ENCODE measurements around the gene CCDC152.

The CCDC152 gene

GRCh38 chr5:42826757-42827515, 70.3 kb downstream of the CCDC152 start:
- DNase-seq (ENCODE audit: insufficient read length, low spot score): no peak
- no peak for TF ChIP-seq CTCF (IDR thresholded peaks at IDR 0.05; ENCODE audit: insufficient read depth, missing control alignments)
- no peak for FAIRE-seq

- no peak for TF ChIP-seq CTCF (IDR thresholded peaks at IDR 0.05; ENCODE audit: insufficient read depth, missing control alignments)
- no peak for FAIRE-seq
- no peak for DNase-seq (ENCODE audit: insufficient read length, low spot score)
Observed at GRCh38 chr5:42828671-42829070, 72.1 kb downstream of the CCDC152 start.

GRCh38 chr5:42830924-42831323, 74.3 kb downstream of the CCDC152 start:
- FAIRE-seq (no peak), DNase-seq (ENCODE audit: insufficient read length, low spot score) (no peak)
- no peak for TF ChIP-seq CTCF (IDR thresholded peaks at IDR 0.05; ENCODE audit: insufficient read depth, missing control alignments)

- FAIRE-seq: no peak
- no peak for TF ChIP-seq CTCF (IDR thresholded peaks at IDR 0.05; ENCODE audit: insufficient read depth, missing control alignments)
- no peak for DNase-seq (ENCODE audit: insufficient read length, low spot score)
Observed at GRCh38 chr5:42832060-42832459, 75.4 kb downstream of the CCDC152 start.

- TF ChIP-seq CTCF (IDR thresholded peaks at IDR 0.05; ENCODE audit: insufficient read depth, missing control alignments): no peak
- FAIRE-seq: no peak
- no peak for DNase-seq (ENCODE audit: insufficient read length, low spot score)
Observed at GRCh38 chr5:42836070-42836769, 79.6 kb downstream of the CCDC152 start.

GRCh38 chr5:42837601-42838000, 81.0 kb downstream of the CCDC152 start:
- DNase-seq (ENCODE audit: insufficient read length, low spot score) (no peak), FAIRE-seq (no peak)
- TF ChIP-seq CTCF (IDR thresholded peaks at IDR 0.05; ENCODE audit: insufficient read depth, missing control alignments): no peak

- DNase-seq (ENCODE audit: insufficient read length, low spot score) (no peak), FAIRE-seq (peak; percentile 11)
- no peak for TF ChIP-seq CTCF (IDR thresholded peaks at IDR 0.05; ENCODE audit: insufficient read depth, missing control alignments)
Observed at GRCh38 chr5:42839196-42839595, 82.6 kb downstream of the CCDC152 start.
